K562 (cell line): ENCODE measurements around the gene C1orf116. TPM values are rescaled to one million over a fixed set of nuclear protein-coding genes. Genes with fewer than 3 reads are reported as not detected.

Experiments
- CREB5 ChIP-seq: fragments of 250-450 bp; sonication (Bioruptor Pico); IDR thresholded peaks from 2 replicates; pipeline ENCODE4 v1.5.0; 2020; ENCODE audit warnings: mild to moderate bottlenecking
- FOXO4 ChIP-seq: fragments of 450-650 bp; formaldehyde crosslinking; IDR thresholded peaks from 2 replicates; pipeline ENCODE4 v1.4.0; 2020; ENCODE audit warnings: mild to moderate bottlenecking, moderate library complexity
- HIVEP1 ChIP-seq: fragments of 250-450 bp; sonication (Bioruptor Pico); IDR thresholded peaks from 2 replicates; pipeline ENCODE4 v1.4.0; 2020; ENCODE audit warnings: mild to moderate bottlenecking
- RB1 ChIP-seq: fragments of 450-650 bp; IDR thresholded peaks from 2 replicates; pipeline ENCODE4 v1.6.1; 2017; ENCODE audit warnings: low read depth, mild to moderate bottlenecking
- RBM34 ChIP-seq: fragments of 200-400 bp; formaldehyde crosslinking; IDR thresholded peaks from 2 replicates; pipeline ENCODE4 v1.6.1; 2018; ENCODE audit warnings: low read length, borderline replicate concordance; ENCODE audit not compliant: insufficient read depth
- REST ChIP-seq, 2 experiments: fragments of 450-650 bp; formaldehyde crosslinking in 1 of 2; IDR thresholded peaks; 2 replicates each; pipeline versions ENCODE4 v1.4.0 to v1.6.1; 2014 to 2020; ENCODE audit warnings: mild to moderate bottlenecking in 2 of 2, borderline replicate concordance in 1 of 2, low read depth in 1 of 2
- TAF7 ChIP-seq: fragments of 450-650 bp; IDR thresholded peaks from 2 replicates; pipeline ENCODE4 v1.6.1; 2016; ENCODE audit warnings: missing genetic modification characterization, missing compliant biosample characterization
- ZNF212 ChIP-seq: fragments of 450-650 bp; formaldehyde crosslinking; IDR thresholded peaks from 2 replicates; pipeline ENCODE4 v1.4.0; 2020; ENCODE audit warnings: mild to moderate bottlenecking
- ZNF41 ChIP-seq: fragments of 250-450 bp; sonication (Bioruptor Pico); conservative IDR thresholded peaks from 2 replicates; pipeline ENCODE4 v1.4.0; 2020; ENCODE audit warnings: mild to moderate bottlenecking
- ZNF707 ChIP-seq: fragments of 250-450 bp; sonication (Bioruptor Pico); conservative IDR thresholded peaks from 2 replicates; pipeline ENCODE4 v1.8.0; 2022; ENCODE audit warnings: inconsistent platforms, mild to moderate bottlenecking, moderate library complexity
- ZNF76 ChIP-seq: fragments of 250-450 bp; sonication (Bioruptor Pico); IDR thresholded peaks from 2 replicates; pipeline ENCODE4 v1.4.0; 2020; ENCODE audit warnings: mild to moderate bottlenecking, moderate library complexity, borderline replicate concordance
- ZNF830 ChIP-seq: fragments of 250-450 bp; sonication (Bioruptor Pico); IDR thresholded peaks from 2 replicates; pipeline ENCODE4 v1.5.0; 2021; ENCODE audit warnings: mild to moderate bottlenecking
- polyA plus RNA-seq, 8 experiments: library from polyadenylated mRNA; depleted of rRNA in 4 of 8; stranded (reverse) in 5 of 8; unstranded in 3 of 8; fragments of >200 nt; fragmentation: Nextera tagmentation in 2 of 8; fragmentation: Illumina TruSeq in 1 of 8; extraction: Ambion mirVana in 2 of 8; extraction: Trizol in 1 of 8; gene quantifications; 2 replicates each; pipeline versions ENCODE4 v1.2.1 to v1.2.3, GENCODE V29; 2011 to 2014; ENCODE audit warnings: inconsistent platforms in 1 of 8, missing spikeins in 1 of 8
- total RNA-seq, 7 experiments: library from RNA; depleted of rRNA in 6 of 7; stranded (reverse); fragments of >200 nt in 6 of 7; fragmentation: Illumina TruSeq in 2 of 7; extraction: Trizol in 2 of 7; gene quantifications; 2 replicates each; pipeline versions ENCODE4 v1.2.1 to v1.2.3, GENCODE V29; 2011 to 2021; ENCODE audit warnings: low replicate concordance in 1 of 7
- TF ChIP-seq, protein P1 (sequence below), 2 experiments: fragments of 450-650 bp; conservative IDR thresholded peaks; 2 replicates each; pipeline ENCODE4 v1.6.1; 2017; ENCODE audit warnings: mild to moderate bottlenecking in 2 of 2, moderate library complexity in 2 of 2

Gene C1orf116
- total and polyA plus RNA-seq, 9 of the 15 experiments (the other 6 are each of a cell fraction or from before 2014, with no cell fraction given), result 0.62 to 3.0 (median 0.95) TPM

DNA sequence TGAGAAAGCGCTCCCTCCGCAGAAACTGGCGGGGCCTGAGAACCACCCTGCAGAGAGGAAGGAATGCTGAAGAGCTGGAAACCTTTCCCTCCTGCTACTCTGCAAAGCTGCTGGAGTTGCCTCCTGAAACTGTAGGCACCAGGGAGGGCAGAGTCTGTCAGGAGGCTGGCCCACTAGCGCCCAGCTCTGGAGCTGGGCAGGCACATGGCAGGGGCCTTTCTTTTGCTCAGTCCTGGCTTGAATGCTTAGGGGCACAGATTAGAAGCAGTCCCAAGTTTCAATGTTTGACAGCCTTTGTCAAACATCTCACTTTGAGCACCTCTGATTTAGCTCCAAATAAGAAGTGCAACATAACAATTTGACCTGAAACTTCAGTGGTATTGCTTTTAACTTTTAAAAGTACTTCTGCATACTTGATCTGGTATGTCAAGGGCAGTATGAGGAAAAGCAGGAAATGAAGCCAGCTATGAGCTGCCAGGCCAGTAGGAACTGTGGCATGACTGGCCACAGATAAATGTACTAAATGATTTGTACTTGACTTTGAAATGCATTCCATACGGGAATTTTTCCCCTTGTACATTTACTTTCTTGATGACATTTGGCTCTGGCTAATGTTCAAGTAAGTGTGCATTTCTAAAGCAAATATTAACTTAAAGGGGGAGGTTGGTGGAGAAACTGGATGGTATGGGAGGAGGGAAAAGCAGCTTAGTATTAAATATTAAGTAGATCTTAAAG lies 7.2 kb downstream of the C1orf116 start (continued):
- TF ChIP-seq ZNF212 (CRISPR knock-in tag) (peak; percentile 71; the same call in 1 of the 2 replicates), CREB5 (CRISPR knock-in tag) (no peak), ZNF41 (CRISPR knock-in tag) (peak; percentile 32; the same call in 1 of the 2 replicates), ZNF830 (CRISPR knock-in tag) (0 out of 2 replicates have a peak, but pooled peaks have one; percentile 32), TAF7 (no peak), FOXO4 (CRISPR knock-in tag) (peak; percentile 91; the same call in 1 of the 2 replicates), RBM34 (no peak), REST (IDR thresholded peaks at IDR 0.05; ENCODE audit: borderline replicate concordance) (no peak), REST (CRISPR knock-in tag; IDR thresholded peaks at IDR 0.05; ENCODE audit: low read depth) (peak; percentile 78; the same call in 1 of the 2 replicates), HIVEP1 (CRISPR knock-in tag) (peak; percentile 68), RB1 (0 out of 2 replicates have a peak, but pooled peaks have one; percentile 15), ZNF76 (CRISPR knock-in tag) (peak; percentile 91), ZNF707 (CRISPR knock-in tag) (peak; percentile 53)
- TF ChIP-seq, protein P1, sequence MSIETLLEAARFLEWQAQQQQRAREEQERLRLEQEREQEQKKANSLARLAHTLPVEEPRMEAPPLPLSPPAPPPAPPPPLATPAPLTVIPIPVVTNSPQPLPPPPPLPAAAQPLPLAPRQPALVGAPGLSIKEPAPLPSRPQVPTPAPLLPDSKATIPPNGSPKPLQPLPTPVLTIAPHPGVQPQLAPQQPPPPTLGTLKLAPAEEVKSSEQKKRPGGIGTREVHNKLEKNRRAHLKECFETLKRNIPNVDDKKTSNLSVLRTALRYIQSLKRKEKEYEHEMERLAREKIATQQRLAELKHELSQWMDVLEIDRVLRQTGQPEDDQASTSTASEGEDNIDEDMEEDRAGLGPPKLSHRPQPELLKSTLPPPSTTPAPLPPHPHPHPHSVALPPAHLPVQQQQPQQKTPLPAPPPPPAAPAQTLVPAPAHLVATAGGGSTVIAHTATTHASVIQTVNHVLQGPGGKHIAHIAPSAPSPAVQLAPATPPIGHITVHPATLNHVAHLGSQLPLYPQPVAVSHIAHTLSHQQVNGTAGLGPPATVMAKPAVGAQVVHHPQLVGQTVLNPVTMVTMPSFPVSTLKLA (conservative IDR thresholded peaks at IDR 0.05), result 0 out of 4 replicates have a peak, but pooled peaks have one; percentile 4 to 10
